ENCODE results near the gene A3GALT2.

A3GALT2 gene

DNA sequence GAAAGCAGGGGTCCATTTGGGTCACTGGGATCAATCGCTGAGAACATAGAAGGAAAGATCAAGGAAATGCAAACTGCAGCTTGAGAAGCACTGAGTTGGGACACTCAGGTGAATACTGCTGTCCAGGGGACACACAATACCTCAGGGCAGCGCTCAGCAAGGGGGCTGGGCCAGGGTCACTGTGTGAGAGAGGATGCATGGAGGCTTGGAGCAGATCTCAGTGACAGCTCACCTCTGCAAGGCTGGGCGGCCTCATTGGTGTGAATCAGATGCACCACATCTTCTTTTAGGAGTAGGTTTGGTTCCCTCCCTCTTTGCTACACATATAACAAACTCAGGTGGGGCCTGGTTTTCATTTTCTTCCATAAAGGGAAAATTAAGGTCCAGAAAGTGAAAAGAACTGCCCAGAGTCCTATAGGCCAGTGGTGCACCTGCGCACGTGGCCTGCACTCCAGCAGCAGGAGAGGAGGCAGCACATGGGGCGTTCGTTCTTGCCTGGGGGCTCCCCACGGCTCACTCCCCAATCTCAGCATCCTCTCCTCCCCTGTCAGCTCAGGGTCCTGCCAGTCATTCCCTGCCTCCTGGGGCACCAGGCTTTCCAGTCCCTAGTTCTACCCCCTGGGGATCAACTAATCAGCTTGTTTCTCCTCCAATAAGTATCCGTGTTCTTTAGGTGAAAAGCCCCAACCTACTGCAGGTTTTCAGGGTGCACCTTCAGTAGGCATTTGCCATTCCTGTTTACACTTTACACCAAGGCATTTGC lies 1.5 kb downstream of the A3GALT2 start:
- TF ChIP-seq, protein P1, sequence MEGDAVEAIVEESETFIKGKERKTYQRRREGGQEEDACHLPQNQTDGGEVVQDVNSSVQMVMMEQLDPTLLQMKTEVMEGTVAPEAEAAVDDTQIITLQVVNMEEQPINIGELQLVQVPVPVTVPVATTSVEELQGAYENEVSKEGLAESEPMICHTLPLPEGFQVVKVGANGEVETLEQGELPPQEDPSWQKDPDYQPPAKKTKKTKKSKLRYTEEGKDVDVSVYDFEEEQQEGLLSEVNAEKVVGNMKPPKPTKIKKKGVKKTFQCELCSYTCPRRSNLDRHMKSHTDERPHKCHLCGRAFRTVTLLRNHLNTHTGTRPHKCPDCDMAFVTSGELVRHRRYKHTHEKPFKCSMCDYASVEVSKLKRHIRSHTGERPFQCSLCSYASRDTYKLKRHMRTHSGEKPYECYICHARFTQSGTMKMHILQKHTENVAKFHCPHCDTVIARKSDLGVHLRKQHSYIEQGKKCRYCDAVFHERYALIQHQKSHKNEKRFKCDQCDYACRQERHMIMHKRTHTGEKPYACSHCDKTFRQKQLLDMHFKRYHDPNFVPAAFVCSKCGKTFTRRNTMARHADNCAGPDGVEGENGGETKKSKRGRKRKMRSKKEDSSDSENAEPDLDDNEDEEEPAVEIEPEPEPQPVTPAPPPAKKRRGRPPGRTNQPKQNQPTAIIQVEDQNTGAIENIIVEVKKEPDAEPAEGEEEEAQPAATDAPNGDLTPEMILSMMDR (IDR thresholded peaks at IDR 0.05; ENCODE audit: low read depth, low read length, missing control alignments), result no peak
- no peak overlapping the region for H3K4me3 ChIP-seq (ENCODE audit: low read depth, low read length)
- no peak for DNase-seq (ENCODE audit: low read depth)

DNA sequence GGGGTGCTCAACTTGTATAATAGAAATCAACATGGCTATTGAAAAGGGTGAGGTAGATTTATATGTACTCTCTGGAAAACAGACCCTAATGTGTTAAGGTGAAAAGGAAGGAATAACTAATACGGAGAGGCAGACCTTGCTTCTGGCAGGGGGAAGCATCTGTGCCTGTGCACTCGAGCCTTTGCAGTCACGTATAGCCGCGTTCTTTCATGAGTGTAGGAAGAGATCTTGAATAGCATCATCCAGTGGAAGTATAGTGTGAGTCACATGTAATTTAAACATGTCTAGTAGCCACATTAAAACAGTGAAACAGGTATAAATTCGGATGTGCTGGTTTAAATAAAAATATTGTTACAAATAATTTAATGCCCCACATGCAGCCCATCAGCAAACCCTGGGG lies 3.0 kb downstream of the A3GALT2 start:
- no peak overlapping the region for H3K4me3 ChIP-seq (ENCODE audit: low read depth, low read length)
- no peak for DNase-seq (ENCODE audit: low read depth)
- TF ChIP-seq, protein P1 (IDR thresholded peaks at IDR 0.05; ENCODE audit: low read depth, low read length, missing control alignments), result no peak

DNA sequence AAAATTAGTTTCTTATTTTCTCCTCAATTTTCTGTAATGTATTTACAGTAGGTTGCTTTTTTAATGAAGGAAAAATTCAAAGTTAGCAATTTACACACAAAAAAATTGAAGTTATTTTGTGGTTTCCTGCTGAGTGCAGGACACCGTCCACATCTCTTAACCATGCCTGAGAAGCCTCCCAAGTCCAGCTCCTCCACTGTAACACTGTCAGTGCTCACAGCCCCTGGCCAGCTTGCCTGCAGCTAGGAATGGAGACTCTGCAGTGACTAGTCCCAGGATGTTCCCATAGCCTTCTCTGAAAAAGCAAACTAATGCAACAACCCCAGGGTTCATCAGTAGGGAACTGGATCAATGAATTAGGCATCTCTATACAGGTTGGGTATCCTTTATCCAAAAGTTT lies 3.5 kb downstream of the A3GALT2 start:
- DNase-seq (ENCODE audit: low read depth), result no peak
- TF ChIP-seq, protein P1 (IDR thresholded peaks at IDR 0.05; ENCODE audit: low read depth, low read length, missing control alignments), result no peak
- no peak overlapping the region for H3K4me3 ChIP-seq (ENCODE audit: low read depth, low read length)

DNA sequence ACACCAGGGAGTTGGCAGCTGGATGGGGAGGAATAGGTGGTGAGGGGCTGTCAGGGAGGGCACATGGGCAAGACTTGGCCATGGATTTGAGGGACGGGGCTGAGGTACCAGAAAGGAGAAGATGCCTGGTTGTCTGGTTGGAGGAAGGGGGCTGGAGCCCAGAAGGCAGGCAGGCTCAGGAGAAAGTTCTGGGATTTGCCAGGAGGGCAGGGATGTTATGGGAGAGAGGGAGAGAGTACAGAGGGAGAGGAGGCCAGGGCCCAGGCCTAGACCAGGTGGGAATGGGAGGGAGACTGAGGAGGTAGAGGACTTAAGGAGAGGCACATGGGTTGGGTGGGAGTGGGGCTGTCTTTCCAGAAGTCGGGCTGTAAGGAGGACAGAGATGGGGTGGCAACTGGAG lies 4.3 kb downstream of the A3GALT2 start:
- no peak overlapping the region for H3K4me3 ChIP-seq (ENCODE audit: low read depth, low read length)
- TF ChIP-seq, protein P1 (IDR thresholded peaks at IDR 0.05; ENCODE audit: low read depth, low read length, missing control alignments), result no peak
- no peak for DNase-seq (ENCODE audit: low read depth)

DNA sequence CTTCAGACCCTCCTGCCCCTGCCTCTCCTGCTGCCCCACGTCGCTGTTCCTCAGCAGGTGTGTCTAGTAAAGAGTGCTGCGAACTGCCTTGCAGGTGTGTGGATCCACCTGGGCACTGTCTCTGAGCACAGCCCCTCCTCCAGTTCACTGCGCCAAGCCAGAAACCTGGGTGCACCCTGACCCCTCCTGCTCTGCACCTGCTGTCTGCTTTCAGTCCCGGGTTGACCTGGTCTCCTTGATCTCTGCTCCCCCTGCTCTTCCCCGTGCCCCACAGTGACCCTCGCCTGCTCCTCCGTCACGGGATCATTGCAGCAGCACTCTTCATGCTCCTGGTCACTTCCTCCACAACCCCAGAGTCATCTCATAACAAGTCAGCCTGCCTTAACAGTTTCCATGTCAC lies 6.5 kb downstream of the A3GALT2 start:
- no peak overlapping the region for H3K4me3 ChIP-seq (ENCODE audit: low read depth, low read length)

DNA sequence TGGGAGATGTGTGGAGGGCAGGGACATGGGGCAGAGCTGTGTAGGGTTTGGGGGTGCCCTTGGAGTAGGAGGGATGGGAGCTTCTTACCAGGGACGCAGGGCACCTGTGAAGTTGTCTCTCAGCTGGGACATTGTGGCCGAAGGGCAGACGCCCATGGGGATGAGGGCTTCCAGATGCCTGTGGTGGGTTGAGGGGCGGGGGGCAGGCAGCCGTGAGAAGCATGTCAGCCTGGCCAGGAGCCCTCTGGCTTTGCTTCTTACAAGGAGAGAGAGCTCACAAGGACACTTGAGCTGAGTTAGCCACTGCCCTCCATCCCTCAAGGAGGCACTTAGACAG lies 8.5 kb downstream of the A3GALT2 start:
- DNase-seq (ENCODE audit: low read depth), result no peak
- TF ChIP-seq, protein P1 (IDR thresholded peaks at IDR 0.05; ENCODE audit: low read depth, low read length, missing control alignments), result no peak
- H3K4me3 ChIP-seq (ENCODE audit: low read depth, low read length), result no peak overlapping the region

More for the DNA sequence above, 6.5 kb downstream of the A3GALT2 start:
- DNase-seq (ENCODE audit: low read depth), result no peak
- TF ChIP-seq, protein P1 (IDR thresholded peaks at IDR 0.05; ENCODE audit: low read depth, low read length, missing control alignments), result no peak
